ENCODE measurements around the gene CTAGE8. TPM values are rescaled to one million over a fixed set of nuclear protein-coding genes. Genes with fewer than 3 reads are reported as not detected.
"Not testable (repeated sequence)": the region's sequence is repeated elsewhere in the genome, so short reads cannot be mapped to it uniquely, and the experiment has no call there.

Gene CTAGE8
- 1 to 10 TPM in 1 of 2 donors, not detected in 1; 3.0 TPM for total RNA-seq
- polyA plus RNA-seq (ENCODE audit: insufficient read length in 6 of 6), result 10 to 100 TPM in 1 of 6 donors, 1 to 10 TPM in 5; 5.3 to 11.3 (median 7.8) TPM
- long read RNA-seq, donor 1, partial matches to known transcripts, result 0 of 2 reads
- long read RNA-seq, donor 1, other reads (novel, unspliced or antisense), result 0 of 2 reads
- long read RNA-seq, donor 2, partial matches to known transcripts, result 0 of 3 reads
- long read RNA-seq, donor 2, other reads (novel, unspliced or antisense), result 0 of 3 reads
- long read RNA-seq, donor 3, partial matches to known transcripts, result 0 of 1 reads
- long read RNA-seq, donor 3, other reads (novel, unspliced or antisense), result 0 of 1 reads
- long read RNA-seq, donor 4, result 0 reads
- long read RNA-seq, donor 5, partial matches to known transcripts, result 0 of 2 reads
- long read RNA-seq, donor 5, other reads (novel, unspliced or antisense), result 0 of 2 reads
- long read RNA-seq, donor 6, result 0 reads
- long read RNA-seq, donor 7, partial matches to known transcripts, result 0 of 3 reads
- long read RNA-seq, donor 7, other reads (novel, unspliced or antisense), result 0 of 3 reads
- long read RNA-seq, donor 8, partial matches to known transcripts, result 0 of 1 reads
- long read RNA-seq, donor 8, other reads (novel, unspliced or antisense), result 0 of 1 reads
- long read RNA-seq, donor 9, result 0 reads
- long read RNA-seq, donor 10, result 0 reads
- long read RNA-seq, donor 11, result 0 reads
- long read RNA-seq, donor 12, partial matches to known transcripts, result 0 of 1 reads
- long read RNA-seq, donor 12, other reads (novel, unspliced or antisense), result 0 of 1 reads

GRCh38 chr7:144269188-144269587 lies at the start of gene CTAGE8:
Gene CTAGE8 (minus strand): TSS chr7:144269288. CDS start chr7:144269250, 38 bp downstream.
- ATAC-seq; H3K9me3 ChIP-seq; intact Hi-C loops (cut with DNase I); H3K27me3 ChIP-seq; H3K4me1 ChIP-seq; DNase-seq; H3K36me3 ChIP-seq; H3K27ac ChIP-seq; H3K4me3 ChIP-seq: not testable (repeated sequence)

- intact Hi-C loops (cut with DNase I), result not testable (repeated sequence)
Measured at GRCh38 chr7:144317537-144317936, 48.4 kb upstream of the CTAGE8 start.

GRCh38 chr7:144311872-144312469 lies 42.9 kb upstream of the CTAGE8 start, which contains the start of gene OR2A1:
Gene OR2A1 (plus strand): TSS chr7:144312419. CDS start chr7:144318125, 5,706 bp downstream.
- intact Hi-C loops (cut with DNase I); H3K27me3 ChIP-seq; H3K4me3 ChIP-seq; ATAC-seq; H3K9me3 ChIP-seq; DNase-seq; H3K4me1 ChIP-seq; H3K27ac ChIP-seq; H3K36me3 ChIP-seq: not testable (repeated sequence)

More at GRCh38 chr7:144317537-144317936, 48.4 kb upstream of the CTAGE8 start:
- not testable (repeated sequence) for ATAC-seq, H3K36me3 ChIP-seq, H3K4me1 ChIP-seq, H3K4me3 ChIP-seq, H3K27ac ChIP-seq, H3K9me3 ChIP-seq, DNase-seq, H3K27me3 ChIP-seq

GRCh38 chr7:144311218-144311617 lies 42.1 kb upstream of the CTAGE8 start:
- H3K27me3 ChIP-seq; H3K9me3 ChIP-seq; DNase-seq; intact Hi-C loops (cut with DNase I); H3K4me1 ChIP-seq; ATAC-seq; H3K4me3 ChIP-seq; H3K27ac ChIP-seq; H3K36me3 ChIP-seq: not testable (repeated sequence)

- ATAC-seq; intact Hi-C loops (cut with DNase I); H3K36me3 ChIP-seq; H3K4me1 ChIP-seq; H3K27me3 ChIP-seq; H3K4me3 ChIP-seq; H3K9me3 ChIP-seq; DNase-seq; H3K27ac ChIP-seq: not testable (repeated sequence)
Measured at GRCh38 chr7:144309702-144310101, 40.6 kb upstream of the CTAGE8 start.

GRCh38 chr7:144305156-144305555 lies 36.1 kb upstream of the CTAGE8 start:
- H3K36me3 ChIP-seq; intact Hi-C loops (cut with DNase I); H3K27ac ChIP-seq; H3K27me3 ChIP-seq; ATAC-seq; H3K4me3 ChIP-seq; DNase-seq; H3K9me3 ChIP-seq; H3K4me1 ChIP-seq: not testable (repeated sequence)

GRCh38 chr7:144303607-144304006 lies 34.5 kb upstream of the CTAGE8 start:
- ATAC-seq; H3K9me3 ChIP-seq; H3K4me3 ChIP-seq; H3K27me3 ChIP-seq; DNase-seq; H3K4me1 ChIP-seq; H3K27ac ChIP-seq; intact Hi-C loops (cut with DNase I); H3K36me3 ChIP-seq: not testable (repeated sequence)

GRCh38 chr7:144302578-144303303 lies 33.7 kb upstream of the CTAGE8 start:
- H3K36me3 ChIP-seq; H3K4me1 ChIP-seq; intact Hi-C loops (cut with DNase I); H3K27ac ChIP-seq; H3K27me3 ChIP-seq; DNase-seq; H3K9me3 ChIP-seq; H3K4me3 ChIP-seq: not testable (repeated sequence)
- peak; percentile 21 for ATAC-seq

GRCh38 chr7:144293794-144294499 lies 24.9 kb upstream of the CTAGE8 start:
- H3K36me3 ChIP-seq; H3K9me3 ChIP-seq; intact Hi-C loops (cut with DNase I); H3K27ac ChIP-seq; DNase-seq; H3K4me1 ChIP-seq; H3K4me3 ChIP-seq; H3K27me3 ChIP-seq: not testable (repeated sequence)
- peak; percentile 99 for ATAC-seq

- H3K4me1 ChIP-seq; H3K4me3 ChIP-seq; ATAC-seq; H3K9me3 ChIP-seq; DNase-seq; intact Hi-C loops (cut with DNase I); H3K27me3 ChIP-seq; H3K27ac ChIP-seq; H3K36me3 ChIP-seq: not testable (repeated sequence)
Measured at GRCh38 chr7:144292384-144293161, 23.5 kb upstream of the CTAGE8 start.

GRCh38 chr7:144291607-144292006 lies 22.5 kb upstream of the CTAGE8 start:
- H3K4me1 ChIP-seq; ATAC-seq; H3K9me3 ChIP-seq; DNase-seq; intact Hi-C loops (cut with DNase I); H3K36me3 ChIP-seq; H3K27ac ChIP-seq; H3K4me3 ChIP-seq; H3K27me3 ChIP-seq: not testable (repeated sequence)

Measured in left lung (tissue), 14 donors.